Measurements from ENCODE around the gene VASH1.

VASH1 gene

GRCh38 chr14:76784881-76785280 lies 23.6 kb downstream of the VASH1 start:
- peak; percentile 92 for DNase-seq (ENCODE audit: low spot score)

GRCh38 chr14:76786601-76787000 lies 25.3 kb downstream of the VASH1 start:
- peak; percentile 52 for DNase-seq (ENCODE audit: low spot score)

DNA sequence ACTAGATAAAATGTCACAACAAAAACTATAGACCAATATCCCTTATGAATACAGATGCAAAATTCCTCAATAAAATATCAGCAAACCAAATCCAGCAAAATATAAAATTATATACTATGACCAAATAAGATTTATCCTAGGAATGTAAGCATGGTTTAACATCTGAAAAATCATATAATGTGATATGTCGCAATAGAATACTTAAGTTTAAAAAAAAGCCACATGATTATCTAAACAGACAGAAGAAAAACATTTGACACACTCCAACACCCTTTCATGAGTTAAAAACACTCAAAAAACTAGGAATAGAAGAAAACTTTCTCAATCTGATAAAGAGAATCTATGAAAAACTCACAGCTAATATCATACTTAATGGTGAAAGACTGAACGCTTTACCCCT lies 31.2 kb downstream of the VASH1 start:
- DNase-seq (ENCODE audit: low spot score), result no peak

GRCh38 chr14:76793324-76793723 lies 32.1 kb downstream of the VASH1 start:
- DNase-seq (ENCODE audit: low spot score), result no peak

DNA sequence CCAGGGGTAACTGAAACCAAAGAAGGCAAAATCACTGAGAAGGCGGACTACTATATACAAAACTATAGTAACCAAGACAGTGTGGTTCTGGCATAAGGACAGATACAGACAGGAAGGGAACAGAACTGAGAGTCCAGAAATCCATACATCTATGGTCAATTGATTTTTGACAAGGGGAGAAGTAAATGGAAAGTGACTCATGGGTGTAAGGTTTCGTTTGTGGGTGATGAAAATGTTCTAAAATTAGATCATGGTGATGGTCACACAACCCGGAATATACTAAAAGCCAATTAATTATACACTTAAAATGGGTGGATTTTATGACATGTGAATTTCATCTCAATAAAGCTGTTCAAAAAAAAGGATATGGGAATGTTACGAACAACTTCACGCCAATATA lies 32.7 kb downstream of the VASH1 start:
- DNase-seq (ENCODE audit: low spot score), result no peak

DNA sequence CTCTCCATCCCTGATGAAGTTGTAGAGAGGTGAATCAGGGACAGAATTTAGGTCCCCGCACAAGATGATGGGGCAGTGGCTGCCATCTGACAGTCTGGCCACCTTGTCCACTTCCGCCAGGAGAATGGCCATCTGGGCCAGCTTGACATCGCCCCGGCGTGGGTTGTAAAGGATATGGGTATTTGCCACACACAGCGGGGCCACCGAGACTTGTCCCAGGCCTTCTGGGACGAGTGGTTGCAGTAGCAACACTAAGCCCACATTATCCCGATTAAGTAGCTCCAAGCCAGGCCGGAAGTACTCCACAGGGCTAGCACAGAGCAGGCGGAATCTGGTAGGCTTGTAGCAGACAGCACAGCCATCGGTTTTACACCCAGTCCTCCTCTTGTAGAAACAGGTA lies 45.2 kb downstream of the VASH1 start:
- no peak for DNase-seq (ENCODE audit: low spot score)

- DNase-seq (ENCODE audit: low spot score), result no peak
Measured at GRCh38 chr14:76808011-76808410, 46.7 kb downstream of the VASH1 start.

- no peak for DNase-seq (ENCODE audit: low spot score)
Measured at GRCh38 chr14:76808990-76809389, 47.7 kb downstream of the VASH1 start.

DNA sequence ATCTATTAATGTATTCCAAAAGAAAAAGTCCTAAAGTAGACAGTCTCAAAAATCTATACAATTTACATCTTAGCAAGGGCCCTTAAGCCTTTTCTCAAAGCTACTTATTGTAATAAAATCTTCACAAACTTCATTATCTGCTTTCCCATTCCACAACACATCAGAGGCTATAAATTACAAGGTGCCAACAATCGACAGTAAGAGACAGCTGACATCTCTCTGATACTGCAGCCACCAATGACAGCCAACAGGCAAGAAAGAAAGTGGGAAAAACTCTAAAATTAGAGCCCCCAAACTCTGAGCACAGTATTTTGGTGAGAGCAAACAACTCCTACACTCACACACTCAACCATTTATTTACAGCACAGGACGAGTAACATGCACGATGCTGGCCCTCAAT lies 49.3 kb downstream of the VASH1 start:
- no peak for DNase-seq (ENCODE audit: low spot score)

DNA sequence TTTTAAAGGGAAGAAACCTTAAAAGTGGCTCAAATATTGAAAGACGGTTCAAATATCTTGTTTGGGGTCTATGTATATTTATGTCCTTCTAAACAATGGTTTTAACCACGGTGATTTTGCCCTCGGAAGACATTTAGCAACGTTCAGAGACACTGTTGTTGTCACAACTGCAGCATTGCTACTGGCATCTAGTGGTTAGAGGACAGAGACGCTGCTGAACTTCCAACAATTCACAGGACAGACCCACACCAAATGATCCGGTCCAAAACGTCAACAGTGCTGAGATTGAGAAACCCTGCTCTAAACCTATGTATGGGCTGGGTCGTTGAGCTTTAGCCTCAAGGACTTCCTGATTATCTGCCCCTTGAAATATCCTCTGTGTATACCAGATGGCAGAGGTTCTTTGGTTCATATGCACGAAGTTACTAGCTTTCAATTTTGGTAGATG lies 49.7 kb downstream of the VASH1 start:
- DNase-seq (ENCODE audit: low spot score), result peak; percentile 84

DNA sequence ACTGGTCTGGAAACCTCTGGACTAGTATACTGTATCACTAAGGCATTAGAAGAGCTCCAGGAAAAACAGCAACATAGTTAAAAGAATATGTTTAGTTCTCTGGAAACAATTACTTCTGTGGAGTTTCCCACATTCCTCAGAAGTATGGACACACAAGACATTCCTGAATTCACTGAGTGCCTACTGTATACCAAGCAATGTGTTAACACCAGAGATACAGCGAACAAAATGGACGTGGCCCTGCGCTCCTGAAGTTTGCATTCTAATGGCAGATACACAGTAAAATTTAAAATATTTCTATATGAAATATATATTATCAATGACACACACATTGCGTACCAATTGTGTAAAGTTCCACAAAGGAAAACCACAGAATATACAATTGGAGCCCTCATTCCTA lies 50.3 kb downstream of the VASH1 start:
- no peak for DNase-seq (ENCODE audit: low spot score)

GRCh38 chr14:76812093-76812421 lies 50.8 kb downstream of the VASH1 start:
- no peak for DNase-seq (ENCODE audit: low spot score)

- DNase-seq (ENCODE audit: low spot score), result peak; percentile 95
Measured at GRCh38 chr14:76812422-76813383, 51.4 kb downstream of the VASH1 start, which contains the start of gene ANGEL1. ANGEL1 (minus strand) TSS chr14:76812882; CDS start chr14:76812827, 55 bp downstream.

DNA sequence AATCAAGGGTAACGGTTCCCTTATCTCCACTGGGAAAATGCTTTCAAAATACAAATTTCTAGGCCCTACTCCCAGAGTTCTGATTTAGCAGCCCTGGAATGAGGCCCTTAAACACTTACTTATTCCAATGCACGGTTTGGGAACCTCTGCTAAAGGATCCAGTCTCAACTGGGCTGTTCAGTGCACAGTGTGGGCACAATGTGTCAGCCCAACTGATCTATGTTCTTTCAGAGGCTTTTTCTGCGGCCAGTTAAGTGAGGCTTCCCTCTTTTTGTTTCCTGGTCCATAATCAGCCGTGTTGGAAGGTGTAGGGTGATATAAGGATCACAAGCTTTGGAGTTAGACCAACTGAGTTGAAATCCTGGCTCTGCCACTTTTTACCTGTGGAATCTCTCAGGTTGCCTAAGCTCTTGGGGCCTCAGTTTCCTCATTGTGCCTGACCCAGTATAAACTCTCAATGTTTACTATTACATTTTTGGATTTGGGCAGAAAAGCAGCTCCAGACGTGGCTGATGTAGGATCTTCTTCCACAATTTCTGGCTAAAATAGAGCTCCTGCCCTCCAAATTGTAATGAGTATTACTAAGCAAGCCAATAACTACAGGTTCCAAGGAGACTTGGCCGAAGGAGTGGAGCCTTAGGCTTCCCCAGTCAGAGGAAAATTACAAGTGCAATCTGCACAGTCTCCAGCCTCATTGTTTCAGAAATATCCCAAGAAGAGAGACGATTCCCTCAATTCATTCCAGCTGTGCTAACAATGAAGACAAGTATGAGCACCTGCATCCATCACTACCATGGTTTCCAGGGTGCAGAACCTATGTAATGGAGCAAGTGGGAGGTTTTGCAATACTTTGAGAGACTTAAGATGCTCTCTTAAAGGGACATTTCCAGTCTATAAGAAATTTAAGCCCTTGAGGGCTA lies 53.7 kb downstream of the VASH1 start:
- DNase-seq (ENCODE audit: low spot score), result no peak

GRCh38 chr14:76820700-76821099 lies 59.4 kb downstream of the VASH1 start:
- no peak for DNase-seq (ENCODE audit: low spot score)

GRCh38 chr14:76826122-76826521 lies 64.9 kb downstream of the VASH1 start, which contains the start of gene LRRC74A:
LRRC74A (plus strand) TSS chr14:76826408; CDS start chr14:76826698, 290 bp downstream.
- DNase-seq (ENCODE audit: low spot score), result no peak

DNA sequence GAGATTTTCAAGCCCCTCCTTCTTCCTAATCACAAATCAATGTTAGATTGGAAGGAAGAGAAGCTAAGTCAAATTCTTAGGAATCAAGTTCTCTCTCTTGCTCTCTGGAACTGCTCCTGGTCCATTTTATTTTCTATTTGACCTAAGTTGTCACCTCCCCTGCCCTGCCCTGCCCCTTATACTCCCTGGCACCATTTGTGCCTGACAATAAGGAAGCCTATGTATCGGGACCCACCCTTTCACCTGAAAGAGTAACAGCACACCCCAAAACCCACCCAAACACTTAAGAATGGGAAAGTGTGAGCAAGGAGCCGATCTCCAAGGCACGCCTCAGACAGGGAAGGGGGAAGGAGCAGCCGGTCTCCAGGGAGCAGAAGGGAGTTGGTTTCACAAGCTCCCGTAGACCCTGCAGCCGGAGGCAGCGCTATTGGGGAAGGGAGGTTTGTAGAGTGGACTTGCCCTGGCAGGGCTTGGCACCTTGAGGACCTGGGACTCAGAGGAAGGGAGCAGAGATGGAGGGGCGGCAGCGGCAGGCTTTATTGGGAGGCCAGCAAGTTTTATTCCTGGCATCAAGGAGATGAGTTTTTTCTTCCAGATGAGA lies 66.5 kb downstream of the VASH1 start:
- peak; percentile 34 for DNase-seq (ENCODE audit: low spot score)

DNA sequence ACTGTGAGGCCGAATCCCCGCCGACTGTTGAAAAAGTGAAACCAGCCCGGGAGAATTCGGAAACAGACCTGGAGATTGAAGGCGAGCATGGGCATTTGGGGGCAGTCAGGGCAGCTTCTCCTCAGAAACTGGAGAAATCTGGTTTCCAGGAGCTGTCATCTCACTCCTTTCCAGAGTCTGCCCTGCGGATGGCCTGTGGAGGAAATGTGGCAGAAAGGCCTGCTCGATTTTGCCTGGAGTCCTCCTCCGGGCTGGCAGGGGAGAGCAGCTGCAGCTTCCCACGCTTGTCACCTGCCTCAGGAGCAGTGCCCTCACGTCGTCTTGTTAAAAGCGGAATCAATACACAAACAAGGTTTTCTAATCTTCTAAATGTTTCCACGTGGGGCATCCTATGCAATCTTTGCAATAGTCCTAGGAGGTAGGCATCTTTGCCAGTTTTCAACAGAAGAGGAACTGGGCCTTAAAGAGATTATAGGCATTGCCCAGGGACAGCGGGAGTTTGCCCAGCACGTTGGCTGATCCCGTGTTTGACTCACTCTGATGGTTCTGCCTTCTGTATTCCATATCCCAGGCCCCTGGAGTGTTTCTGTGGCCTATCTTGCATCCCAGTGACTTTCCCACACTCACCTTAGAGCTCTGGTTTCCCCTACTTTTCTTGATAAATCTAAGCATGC lies 67.2 kb downstream of the VASH1 start:
- DNase-seq (ENCODE audit: low spot score), result no peak

DNA sequence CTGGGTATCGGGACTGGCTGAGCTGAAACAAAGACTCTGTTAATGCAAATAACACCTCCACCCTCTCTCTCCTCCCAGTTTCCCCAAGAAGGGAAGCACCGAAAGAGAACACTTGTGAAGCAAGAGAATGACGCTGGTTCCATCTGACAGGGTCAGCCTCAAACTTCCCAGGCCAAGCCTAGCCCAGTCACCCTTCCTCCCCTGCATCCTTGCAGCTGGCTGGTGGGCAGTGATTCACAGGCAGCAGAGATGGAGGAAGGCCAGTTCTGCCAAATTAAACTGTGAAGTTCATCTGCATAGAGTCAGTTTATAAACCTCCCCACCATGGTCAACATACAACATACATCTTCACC lies 67.7 kb downstream of the VASH1 start:
- DNase-seq (ENCODE audit: low spot score), result peak; percentile 46

DNA sequence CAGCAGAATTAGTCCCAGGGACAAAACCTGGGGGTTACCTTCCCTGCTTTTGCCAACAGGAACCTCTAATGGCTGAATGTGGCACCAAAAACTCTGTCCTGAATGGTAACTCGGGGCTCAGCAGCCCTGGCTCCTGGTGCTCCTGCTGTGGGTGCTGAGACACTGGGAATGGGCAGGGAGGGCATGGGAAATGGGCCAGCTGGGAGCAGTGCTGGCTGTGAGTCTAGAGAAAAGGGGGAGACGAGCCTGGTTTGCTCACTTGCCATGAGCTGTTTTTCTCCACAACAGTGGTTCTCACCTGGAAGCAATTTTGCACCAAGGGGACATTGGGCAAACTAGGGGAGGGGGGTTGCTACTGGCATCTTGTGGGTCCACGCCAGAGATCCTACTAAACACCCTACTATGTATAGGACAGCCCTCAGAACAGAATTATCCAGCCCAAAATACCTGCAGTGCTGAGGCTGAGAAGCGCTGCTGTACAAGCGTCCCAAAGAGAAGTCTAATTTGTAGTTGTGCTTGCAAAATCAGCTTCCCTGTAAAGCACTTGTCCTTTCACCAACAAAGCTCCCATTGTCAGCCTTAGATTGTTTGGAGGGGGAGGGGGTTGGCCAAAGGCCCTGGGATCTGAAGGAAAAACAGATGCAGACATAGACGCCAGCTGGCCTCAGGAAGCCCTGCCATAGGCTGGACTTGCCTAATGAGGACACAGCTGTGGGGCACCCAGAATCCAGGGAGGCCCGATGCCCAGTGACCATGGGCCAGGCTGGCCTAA lies 68.6 kb downstream of the VASH1 start:
- peak; percentile 95 for DNase-seq (ENCODE audit: low spot score)

DNA sequence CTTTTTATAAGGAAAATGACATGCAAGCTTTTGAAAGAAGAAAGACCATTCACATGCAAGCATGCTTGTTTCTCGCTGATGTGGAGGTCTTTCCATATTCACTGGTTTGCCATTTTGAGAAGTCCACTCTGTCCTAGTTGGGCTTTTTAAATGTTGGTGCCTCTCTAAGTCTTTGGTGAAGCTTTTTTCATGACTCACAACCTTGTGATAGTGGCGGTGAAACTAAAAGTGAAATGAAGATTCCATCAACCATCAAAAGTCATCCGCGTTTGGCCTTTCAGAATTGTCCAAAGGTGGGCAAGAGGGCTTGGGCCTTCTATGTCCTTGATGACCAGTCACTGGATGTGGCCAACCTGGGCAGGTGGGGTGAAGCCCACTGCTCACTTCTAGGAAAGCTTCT lies 69.3 kb downstream of the VASH1 start:
- DNase-seq (ENCODE audit: low spot score), result no peak

All from Ammon's horn (tissue), 1 donor.